CD4-positive, alpha-beta T cell treated with Interleukin-1 beta for 1 hour (primary cell): ENCODE measurements around the gene CDC42EP2.

Source experiments
- DNase-seq, 2 donors: peaks; one replicate each; pipeline ENCODE4 v3.0.0-alpha.2; 2020 to 2022

The CDC42EP2 gene

GRCh38 chr11:65362320-65362931 lies 47.8 kb downstream of the CDC42EP2 start:
- peak in 1 of 2 donors; percentile 53 for DNase-seq

- DNase-seq = no peak
Observed at GRCh38 chr11:65362966-65363365, 48.3 kb downstream of the CDC42EP2 start.

GRCh38 chr11:65363770-65364169 lies 49.1 kb downstream of the CDC42EP2 start:
- DNase-seq = no peak

- DNase-seq = peak; percentile 46 to 70
Observed at GRCh38 chr11:65366340-65366773, 51.7 kb downstream of the CDC42EP2 start.

- DNase-seq = no peak
Observed at GRCh38 chr11:65370659-65371049, 56.0 kb downstream of the CDC42EP2 start.
